GM23248 (cell line): ENCODE data around the gene ARHGEF7. TPM values are rescaled to one million over a fixed set of nuclear protein-coding genes. Genes with fewer than 3 reads are reported as not detected.

Experiments
- DNase-seq: peaks from one replicate; pipeline ENCODE4 v3.0.0-alpha.2; 2015
- H2AFZ ChIP-seq: fragments of 200-600 bp; sonication (generic); 2 replicates; pipeline ENCODE4 v1.6.1; 2016; ENCODE audit warnings: antibody characterized with exemption
- H3F3A ChIP-seq: fragments of 200-600 bp; sonication (generic); 2 replicates; pipeline ENCODE4 v1.6.1; 2016; ENCODE audit warnings: mild to moderate bottlenecking, antibody characterized with exemption, mixed run types; ENCODE audit not compliant: insufficient read depth
- H3K27ac ChIP-seq: fragments of 200-600 bp; sonication (generic); 2 replicates; pipeline ENCODE4 v1.5.1; 2016; ENCODE audit warnings: mild to moderate bottlenecking
- H3K27me3 ChIP-seq: fragments of 200-600 bp; sonication (generic); replicated peaks from 2 replicates; pipeline ENCODE4 v1.6.1; 2016; ENCODE audit warnings: mild to moderate bottlenecking; ENCODE audit not compliant: insufficient read depth
- H3K36me3 ChIP-seq: fragments of 200-600 bp; sonication (generic); 2 replicates; pipeline ENCODE4 v1.6.1; 2016; ENCODE audit warnings: low read depth, mild to moderate bottlenecking
- H3K4me1 ChIP-seq: fragments of 200-600 bp; sonication (generic); 2 replicates; pipeline ENCODE4 v1.6.1; 2016; ENCODE audit warnings: mild to moderate bottlenecking; ENCODE audit not compliant: insufficient read depth
- H3K4me2 ChIP-seq: fragments of 200-600 bp; sonication (generic); one replicate; pipeline ENCODE4 v1.6.1; 2016; ENCODE audit warnings: mild to moderate bottlenecking; ENCODE audit not compliant: unreplicated experiment
- H3K4me3 ChIP-seq: fragments of 200-600 bp; sonication (generic); 2 replicates; pipeline ENCODE4 v1.5.1; 2016; ENCODE audit warnings: mild to moderate bottlenecking
- H3K79me2 ChIP-seq: fragments of 200-600 bp; sonication (generic); 2 replicates; pipeline ENCODE4 v1.6.1; 2016; ENCODE audit warnings: mild to moderate bottlenecking; ENCODE audit not compliant: insufficient read depth
- H3K9ac ChIP-seq: fragments of 200-600 bp; sonication (generic); 2 replicates; pipeline ENCODE4 v1.6.1; 2016; ENCODE audit warnings: mild to moderate bottlenecking
- H3K9me2 ChIP-seq: fragments of 200-600 bp; sonication (generic); 2 replicates; pipeline ENCODE4 v1.6.1; 2016; ENCODE audit warnings: mixed run types, mild to moderate bottlenecking, moderate library complexity; ENCODE audit not compliant: insufficient read depth
- H3K9me3 ChIP-seq: fragments of 200-600 bp; sonication (generic); one replicate; pipeline ENCODE4 v1.6.1; 2017; ENCODE audit warnings: low read depth
- H4K20me1 ChIP-seq: fragments of 200-600 bp; sonication (generic); 2 replicates; pipeline ENCODE4 v1.6.0; 2016; ENCODE audit not compliant: insufficient read depth
- EZH2 ChIP-seq: fragments of 200-600 bp; sonication (generic); IDR thresholded peaks from 2 replicates; pipeline ENCODE4 v1.6.1; 2018; ENCODE audit warnings: antibody characterized with exemption, mild to moderate bottlenecking; ENCODE audit not compliant: insufficient read depth, poor library complexity, severe bottlenecking
- EZH2phosphoT487 ChIP-seq: fragments of 200-600 bp; sonication (generic); IDR thresholded peaks from 2 replicates; pipeline ENCODE4 v1.6.1; 2018; ENCODE audit warnings: antibody characterized with exemption, moderate library complexity, mild to moderate bottlenecking, low read depth; ENCODE audit not compliant: insufficient read depth
- WGBS, 2 experiments: methylation state at CpG; one replicate each; pipeline ENCODE4 v1.1.6; 2015 to 2017; ENCODE audit warnings: low lambda C conversion rate in 2 of 2, low coverage in 1 of 2; ENCODE audit errors: missing lambda C conversion rate in 2 of 2; 5-methylcytosine and 5-hydroxymethylcytosine counted together
- in situ Hi-C: fragments of 300-500 bp; cut with MboI; formaldehyde crosslinking; loops from 2 replicates; pipeline ENCODE4 v1.15.0; 2020
- polyA plus RNA-seq: library from polyadenylated mRNA; unstranded; fragments of >200 nt; fragmentation: Nextera tagmentation; extraction: Ambion mirVana; gene quantifications from 2 replicates; pipeline ENCODE4 v1.2.1, GENCODE V29; 2016
- total RNA-seq: library from RNA; depleted of rRNA; stranded (reverse); fragments of >200 nt; shearing (Covaris generic); gene quantifications from 2 replicates; pipeline ENCODE4 v1.2.3, GENCODE V29; 2014

The ARHGEF7 gene
- total and polyA plus RNA-seq, 2 experiments from 2014 or later = 19.0 to 23.0 TPM

GRCh38 chr13:111123649-111124048, 8.5 kb downstream of the ARHGEF7 start:
- no peaks in the 10 kb centered on the region for H3K79me2 ChIP-seq
- no peaks in the 10 kb centered on the region; the same call in 1 of the 2 replicates for H3K27me3 ChIP-seq
- in situ Hi-C loops = no loop called here
- H3K9me3 ChIP-seq = no peaks in the 10 kb centered on the region
- no peak overlapping the region for H3K4me3 ChIP-seq
- no peaks in the 10 kb centered on the region for H3K36me3 ChIP-seq
- H3F3A ChIP-seq = no peaks in the 10 kb centered on the region
- 66 to 71% methylated on average over 8 of the region's 8 CpGs for WGBS, 2 experiments
- H3K27ac ChIP-seq = no peak overlapping the region
- no peaks in the 10 kb centered on the region for H4K20me1 ChIP-seq
- no peak for TF ChIP-seq EZH2
- TF ChIP-seq EZH2phosphoT487 = no peak
- no peaks in the 10 kb centered on the region for H3K9me2 ChIP-seq
- H2AFZ ChIP-seq = no peak overlapping the region
- no peaks in the 10 kb centered on the region for H3K4me1 ChIP-seq
- no peak for DNase-seq
- no peak overlapping the region for H3K9ac ChIP-seq
- H3K4me2 ChIP-seq = no peak overlapping the region

- no peak for DNase-seq
- no peaks in the 10 kb centered on the region for H4K20me1 ChIP-seq
- H3K4me1 ChIP-seq = no peaks in the 10 kb centered on the region
- no peaks in the 10 kb centered on the region for H3K9me2 ChIP-seq
- in situ Hi-C loops = no loop called here
- H3F3A ChIP-seq = no peaks in the 10 kb centered on the region
- H3K27me3 ChIP-seq = no peaks in the 10 kb centered on the region; the same call in 1 of the 2 replicates
- no peaks in the 10 kb centered on the region for H3K79me2 ChIP-seq
- H3K36me3 ChIP-seq = no peaks in the 10 kb centered on the region
- H3K4me3 ChIP-seq = no peak overlapping the region
- no peak overlapping the region for H3K27ac ChIP-seq
- H3K4me2 ChIP-seq = no peak overlapping the region
- no peak for TF ChIP-seq EZH2phosphoT487
- H3K9me3 ChIP-seq = no peaks in the 10 kb centered on the region
- no peak overlapping the region for H2AFZ ChIP-seq
- no peak overlapping the region for H3K9ac ChIP-seq
Observed at GRCh38 chr13:111126509-111126908, 11.4 kb downstream of the ARHGEF7 start.

GRCh38 chr13:111129465-111130115, 14.5 kb downstream of the ARHGEF7 start:
- no peak for DNase-seq
- Histone ChIP-seq H3F3A (no peaks in the 10 kb centered on the region), H3K4me1 (no peaks in the 10 kb centered on the region), H4K20me1 (no peaks in the 10 kb centered on the region), H3K79me2 (no peaks in the 10 kb centered on the region), H3K36me3 (no peaks in the 10 kb centered on the region), H3K4me2 (no peak overlapping the region), H3K9me3 (no peaks in the 10 kb centered on the region), H3K27me3 (no peaks in the 10 kb centered on the region; the same call in 1 of the 2 replicates), H2AFZ (no peak overlapping the region), H3K9ac (no peak overlapping the region), H3K27ac (no peak overlapping the region), H3K9me2 (no peaks in the 10 kb centered on the region), H3K4me3 (no peak overlapping the region)
- WGBS, 2 experiments = 66 to 70% methylated on average over 9 of the region's 9 CpGs
- in situ Hi-C loops = no loop called here
- TF ChIP-seq EZH2phosphoT487 = no peak
- no peak for TF ChIP-seq EZH2

GRCh38 chr13:111130116-111130508, 15.0 kb downstream of the ARHGEF7 start:
- Histone ChIP-seq H2AFZ (no peak overlapping the region), H3K9me2 (no peaks in the 10 kb centered on the region), H3K79me2 (no peaks in the 10 kb centered on the region), H3K9ac (no peak overlapping the region), H3K27me3 (no peaks in the 10 kb centered on the region; the same call in 1 of the 2 replicates), H3K36me3 (no peaks in the 10 kb centered on the region), H3K27ac (no peak overlapping the region), H3K4me3 (no peak overlapping the region), H3F3A (no peaks in the 10 kb centered on the region), H3K9me3 (no peaks in the 10 kb centered on the region), H4K20me1 (no peaks in the 10 kb centered on the region), H3K4me2 (no peak overlapping the region), H3K4me1 (no peaks in the 10 kb centered on the region)
- 75% methylated on average over 5 of the region's 5 CpGs for WGBS, 2 experiments
- in situ Hi-C loops = no loop called here
- no peak for TF ChIP-seq EZH2phosphoT487
- TF ChIP-seq EZH2 = no peak
- no peak for DNase-seq

- Histone ChIP-seq H3K9me3 (no peaks in the 10 kb centered on the region), H3K27ac (no peak overlapping the region), H3K79me2 (no peaks in the 10 kb centered on the region), H3K4me3 (no peak overlapping the region), H3K4me1 (no peaks in the 10 kb centered on the region), H3K9me2 (no peaks in the 10 kb centered on the region), H4K20me1 (no peaks in the 10 kb centered on the region), H2AFZ (no peak overlapping the region), H3K4me2 (no peak overlapping the region), H3K36me3 (no peaks in the 10 kb centered on the region), H3K27me3 (no peaks in the 10 kb centered on the region; the same call in 1 of the 2 replicates), H3F3A (no peaks in the 10 kb centered on the region), H3K9ac (no peak overlapping the region)
- in situ Hi-C loops = no loop called here
- 82 to 84% methylated on average over 10 of the region's 10 CpGs for WGBS, 2 experiments
- no peak for TF ChIP-seq EZH2phosphoT487
- no peak for TF ChIP-seq EZH2
- no peak for DNase-seq
Observed at GRCh38 chr13:111131048-111131447, 15.9 kb downstream of the ARHGEF7 start.
